Measurements from ENCODE around the gene ZNF827.
A peak's percentile ranks its signal among the peaks of the same experiment; 100 is the strongest.

ZNF827 gene

GRCh38 chr4:145743641-145744040, 195.0 kb downstream of the ZNF827 start:
- DNase-seq: no peak

- no peak for DNase-seq
Measured at GRCh38 chr4:145740806-145741205, 197.8 kb downstream of the ZNF827 start.

- DNase-seq: no peak
Measured at GRCh38 chr4:145739845-145740244, 198.8 kb downstream of the ZNF827 start.

GRCh38 chr4:145736241-145736831, 202.3 kb downstream of the ZNF827 start:
- DNase-seq: no peak

- DNase-seq: no peak
Measured at GRCh38 chr4:145735827-145736226, 202.8 kb downstream of the ZNF827 start.

GRCh38 chr4:145735347-145735675, 203.3 kb downstream of the ZNF827 start:
- DNase-seq: no peak

GRCh38 chr4:145734576-145735346, 203.9 kb downstream of the ZNF827 start:
- DNase-seq: no peak

- no peak for DNase-seq
Measured at GRCh38 chr4:145734031-145734430, 204.6 kb downstream of the ZNF827 start.

- peak; percentile 56 for DNase-seq
Measured at GRCh38 chr4:145732895-145733880, 205.4 kb downstream of the ZNF827 start.

GRCh38 chr4:145732001-145732815, 206.4 kb downstream of the ZNF827 start:
- no peak for DNase-seq

GRCh38 chr4:145731028-145731427, 207.6 kb downstream of the ZNF827 start:
- DNase-seq: no peak

- DNase-seq: no peak
Measured at GRCh38 chr4:145730026-145730425, 208.6 kb downstream of the ZNF827 start.

- DNase-seq: no peak
Measured at GRCh38 chr4:145723336-145723735, 215.3 kb downstream of the ZNF827 start.

- DNase-seq: no peak
Measured at GRCh38 chr4:145722561-145722960, 216.1 kb downstream of the ZNF827 start.

- no peak for DNase-seq
Measured at GRCh38 chr4:145720656-145721055, 218.0 kb downstream of the ZNF827 start.

- no peak for DNase-seq
Measured at GRCh38 chr4:145719752-145720624, 218.6 kb downstream of the ZNF827 start.

- DNase-seq: no peak
Measured at GRCh38 chr4:145716661-145717200, 221.9 kb downstream of the ZNF827 start.

GRCh38 chr4:145716200-145716599, 222.4 kb downstream of the ZNF827 start:
- no peak for DNase-seq

- no peak for DNase-seq
Measured at GRCh38 chr4:145709843-145710242, 228.8 kb downstream of the ZNF827 start.

GRCh38 chr4:145709336-145709735, 229.3 kb downstream of the ZNF827 start:
- no peak for DNase-seq
